ENCODE results near the gene APOC3.

The APOC3 gene

GRCh38 chr11:116822575-116822974 lies 7.1 kb upstream of the APOC3 start:
- Histone ChIP-seq H3K36me3 (no peaks in the 10 kb centered on the region), H3K4me3 (no peak overlapping the region), H3K4me1 (no peaks in the 10 kb centered on the region), H3K27me3 (no peaks in the 10 kb centered on the region), H3K27ac (no peak overlapping the region), H3K9me3 (no peaks in the 10 kb centered on the region)
- TF ChIP-seq CTCF (IDR thresholded peaks at IDR 0.05) = no peak
- peak in 1 of 2 donors; percentile 9 for DNase-seq
- intact Hi-C loops (cut with DNase I; ENCODE audit: low total_unique reads) = no loop called here

- H3K36me3 ChIP-seq = no peaks in the 10 kb centered on the region
- no peaks in the 10 kb centered on the region for H3K27me3 ChIP-seq
- no peak within 1 kb of the TSS for H3K4me3 ChIP-seq
- intact Hi-C loops (cut with DNase I; ENCODE audit: low total_unique reads) = no loop called here
- no peaks in the 10 kb centered on the region for H3K9me3 ChIP-seq
- no peak for TF ChIP-seq CTCF (IDR thresholded peaks at IDR 0.05)
- DNase-seq = peak in 1 of 2 donors; percentile 7
- no peak within 1 kb of the TSS for H3K27ac ChIP-seq
- H3K4me1 ChIP-seq = no peaks in the 10 kb centered on the region
Measured at GRCh38 chr11:116823031-116823843, 6.5 kb upstream of the APOC3 start, which contains the start of gene APOA4. Gene APOA4, minus strand, starts transcription at chr11:116823304. Its CDS starts 113 bp downstream, at chr11:116823191.

GRCh38 chr11:116825434-116825833 lies 4.3 kb upstream of the APOC3 start:
- no peak for TF ChIP-seq CTCF (IDR thresholded peaks at IDR 0.05)
- H3K27me3 ChIP-seq = peaks cover 0 to 13% of the 10 kb centered on the region in 2 donors
- H3K4me1 ChIP-seq = no peaks in the 10 kb centered on the region

GRCh38 chr11:116825854-116826750 lies 3.6 kb upstream of the APOC3 start:
- Histone ChIP-seq H3K36me3 (no peaks in the 10 kb centered on the region), H3K4me1 (no peaks in the 10 kb centered on the region), H3K27ac (no peak overlapping the region), H3K9me3 (no peaks in the 10 kb centered on the region), H3K4me3 (no peak overlapping the region), H3K27me3 (peaks cover 0 to 13% of the 10 kb centered on the region in 2 donors)
- TF ChIP-seq CTCF (IDR thresholded peaks at IDR 0.05) = no peak
- DNase-seq = peak in 1 of 2 donors; percentile 15
- intact Hi-C loops (cut with DNase I; ENCODE audit: low total_unique reads) = no loop called here

More at GRCh38 chr11:116825434-116825833, 4.3 kb upstream of the APOC3 start:
- no peak for DNase-seq
- Histone ChIP-seq H3K9me3 (no peaks in the 10 kb centered on the region), H3K36me3 (no peaks in the 10 kb centered on the region), H3K27ac (no peak overlapping the region), H3K4me3 (no peak overlapping the region)
- intact Hi-C loops (cut with DNase I; ENCODE audit: low total_unique reads) = no loop called here

GRCh38 chr11:116826751-116827431 lies 2.8 kb upstream of the APOC3 start:
- peak in 1 of 2 donors; percentile 10 for DNase-seq
- TF ChIP-seq CTCF (IDR thresholded peaks at IDR 0.05) = no peak
- no peaks in the 10 kb centered on the region for H3K4me1 ChIP-seq
- no peaks in the 10 kb centered on the region for H3K36me3 ChIP-seq
- H3K4me3 ChIP-seq = no peak overlapping the region
- peaks cover 0 to 13% of the 10 kb centered on the region in 2 donors for H3K27me3 ChIP-seq
- no peaks in the 10 kb centered on the region for H3K9me3 ChIP-seq
- H3K27ac ChIP-seq = no peak overlapping the region
- intact Hi-C loops (cut with DNase I; ENCODE audit: low total_unique reads) = no loop called here
